SU-DHL-6 (cell line): ENCODE data around the gene ZCWPW2.
A peak's percentile ranks its signal among the peaks of the same experiment; 100 is the strongest.

Experiments
- H2AFZ ChIP-seq: fragments of 200-600 bp; sonication (generic); 2 replicates; pipeline ENCODE4 v1.6.1; 2014; ENCODE audit warnings: low read depth, mild to moderate bottlenecking, moderate library complexity, mixed read lengths, antibody characterized with exemption, low read length; ENCODE audit not compliant: severe bottlenecking
- H3F3A ChIP-seq: fragments of 200-600 bp; shearing (Covaris generic); 2 replicates; pipeline ENCODE4 v1.6.0; 2016; ENCODE audit warnings: antibody characterized with exemption, mild to moderate bottlenecking; ENCODE audit not compliant: insufficient read depth
- H3K27ac ChIP-seq: fragments of 200-600 bp; sonication (generic); 2 replicates; pipeline ENCODE4 v1.5.1; 2016; ENCODE audit warnings: low read depth, mild to moderate bottlenecking, low read length, moderate library complexity, mixed read lengths
- H3K27me3 ChIP-seq: fragments of 200-600 bp; sonication (generic), shearing (Covaris generic); 2 replicates; pipeline ENCODE4 v1.6.0; 2014; ENCODE audit warnings: mild to moderate bottlenecking, low read length
- H3K36me3 ChIP-seq: fragments of 200-600 bp; sonication (generic); 2 replicates; pipeline ENCODE4 v1.6.1; 2014; ENCODE audit warnings: mild to moderate bottlenecking, low read length, mixed read lengths
- H3K4me2 ChIP-seq: fragments of 300-600, 200-600 bp; shearing (Covaris generic), sonication (generic); 2 replicates; pipeline ENCODE4 v1.6.0; 2014; ENCODE audit warnings: low read length, low read depth, mild to moderate bottlenecking; ENCODE audit not compliant: poor library complexity, severe bottlenecking
- H3K4me3 ChIP-seq: fragments of 200-600 bp; sonication (generic); 2 replicates; pipeline ENCODE4 v1.5.1; 2014; ENCODE audit warnings: antibody characterized with exemption, low read length, mild to moderate bottlenecking, mixed read lengths; ENCODE audit not compliant: insufficient read depth, poor library complexity, severe bottlenecking
- H3K79me2 ChIP-seq: fragments of 200-600 bp; sonication (generic); 2 replicates; pipeline ENCODE4 v1.6.1; 2014; ENCODE audit warnings: mild to moderate bottlenecking, low read length, moderate library complexity; ENCODE audit not compliant: insufficient read depth
- H3K9ac ChIP-seq: fragments of 200-600 bp; sonication (generic); 2 replicates; pipeline ENCODE4 v1.7.0; 2014; ENCODE audit warnings: mild to moderate bottlenecking, low read length
- H3K9me2 ChIP-seq: fragments of 200-600 bp; sonication (generic); replicated peaks from 2 replicates; pipeline ENCODE4 v1.6.1; 2014; ENCODE audit warnings: low read length; ENCODE audit not compliant: insufficient read depth
- H3K9me3 ChIP-seq: fragments of 200-600 bp; sonication (generic); 2 replicates; pipeline ENCODE4 v1.6.1; 2014; ENCODE audit warnings: low read length, mixed read lengths; ENCODE audit not compliant: insufficient read depth
- H4K20me1 ChIP-seq: fragments of 200-600 bp; sonication (generic); 2 replicates; pipeline ENCODE4 v1.6.1; 2014; ENCODE audit warnings: low read depth, mild to moderate bottlenecking, antibody characterized with exemption, low read length, moderate library complexity, mixed read lengths
- CTCF ChIP-seq: fragments of 200-600 bp; sonication (generic); IDR thresholded peaks from one replicate; pipeline ENCODE4 v1.5.1; 2017; ENCODE audit warnings: antibody characterized with exemption, mild to moderate bottlenecking, low read length, moderate library complexity; ENCODE audit not compliant: insufficient read depth, poor library complexity, severe bottlenecking
- EZH2phosphoT487 ChIP-seq: fragments of 200-600 bp; sonication (generic), shearing (Covaris generic); conservative IDR thresholded peaks from 2 replicates; pipeline ENCODE4 v1.6.1; 2018; ENCODE audit warnings: mild to moderate bottlenecking, antibody characterized with exemption, low read length, moderate library complexity, mixed read lengths

ZCWPW2 gene

GRCh38 chr3:28317438-28318022, 31.0 kb upstream of the ZCWPW2 start:
- Histone ChIP-seq H3K27me3 (no peaks in the 10 kb centered on the region), H3K79me2 (no peaks in the 10 kb centered on the region), H3K36me3 (0 out of 2 replicates have a peak, but pooled peaks cover 7% of the 10 kb centered on the region), H3K27ac (no peak overlapping the region), H2AFZ (no peak overlapping the region), H3K9me3 (no peaks in the 10 kb centered on the region), H4K20me1 (no peaks in the 10 kb centered on the region), H3K4me3 (no peak overlapping the region), H3K9me2 (no peaks in the 10 kb centered on the region), H3F3A (no peaks in the 10 kb centered on the region), H3K4me2 (no peak overlapping the region), H3K9ac (no peak overlapping the region)
- no peak for TF ChIP-seq EZH2phosphoT487
- peak; percentile 75 for TF ChIP-seq CTCF

GRCh38 chr3:28320981-28321380, 27.5 kb upstream of the ZCWPW2 start:
- TF ChIP-seq CTCF (no peak), EZH2phosphoT487 (no peak)
- Histone ChIP-seq H3K9ac (no peak overlapping the region), H3K79me2 (no peaks in the 10 kb centered on the region), H2AFZ (no peak overlapping the region), H4K20me1 (no peaks in the 10 kb centered on the region), H3K27me3 (no peaks in the 10 kb centered on the region), H3K9me2 (no peaks in the 10 kb centered on the region), H3K36me3 (peaks cover 7% of the 10 kb centered on the region; the same call in 1 of the 2 replicates), H3K4me3 (no peak overlapping the region), H3K4me2 (no peak overlapping the region), H3K9me3 (no peaks in the 10 kb centered on the region), H3F3A (no peaks in the 10 kb centered on the region), H3K27ac (no peak overlapping the region)

GRCh38 chr3:28322464-28322863, 26.1 kb upstream of the ZCWPW2 start:
- Histone ChIP-seq H3K9me2 (no peaks in the 10 kb centered on the region), H3K4me3 (no peak overlapping the region), H3K9me3 (no peaks in the 10 kb centered on the region), H2AFZ (no peak overlapping the region), H3K9ac (no peak overlapping the region), H3K79me2 (no peaks in the 10 kb centered on the region), H3K36me3 (peaks cover 13% of the 10 kb centered on the region; the same call in 1 of the 2 replicates), H3K27ac (no peak overlapping the region), H3K27me3 (no peaks in the 10 kb centered on the region), H3K4me2 (no peak overlapping the region), H4K20me1 (no peaks in the 10 kb centered on the region), H3F3A (no peaks in the 10 kb centered on the region)
- TF ChIP-seq EZH2phosphoT487: no peak
- TF ChIP-seq CTCF: no peak
